ENCODE data around the gene FBXO38.
A peak's percentile ranks its signal among the peaks of the same experiment; 100 is the strongest.
"Not testable (repeated sequence)": the region's sequence is repeated elsewhere in the genome, so short reads cannot be mapped to it uniquely, and the experiment has no call there.

FBXO38 gene

DNA sequence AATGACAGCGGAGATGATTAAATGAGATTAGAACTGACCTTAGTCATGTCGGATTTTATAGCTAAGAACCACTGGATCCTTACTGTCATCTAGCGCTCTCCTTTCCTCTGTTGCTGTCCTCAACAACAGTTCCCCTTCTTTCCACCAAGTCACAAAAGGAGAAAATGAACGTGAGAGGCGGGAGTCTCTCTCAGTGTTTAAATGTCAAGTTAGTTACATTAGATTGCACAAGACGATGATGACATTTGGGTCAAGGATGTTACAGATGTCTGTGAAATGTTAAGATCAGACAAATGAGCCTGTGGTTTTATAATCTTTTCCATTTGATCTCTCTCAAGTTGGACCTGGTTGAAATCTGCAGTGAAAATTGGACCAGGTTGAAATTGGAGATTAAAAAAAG is 53.5 kb downstream of the FBXO38 start:
- DNase-seq = no peak

DNA sequence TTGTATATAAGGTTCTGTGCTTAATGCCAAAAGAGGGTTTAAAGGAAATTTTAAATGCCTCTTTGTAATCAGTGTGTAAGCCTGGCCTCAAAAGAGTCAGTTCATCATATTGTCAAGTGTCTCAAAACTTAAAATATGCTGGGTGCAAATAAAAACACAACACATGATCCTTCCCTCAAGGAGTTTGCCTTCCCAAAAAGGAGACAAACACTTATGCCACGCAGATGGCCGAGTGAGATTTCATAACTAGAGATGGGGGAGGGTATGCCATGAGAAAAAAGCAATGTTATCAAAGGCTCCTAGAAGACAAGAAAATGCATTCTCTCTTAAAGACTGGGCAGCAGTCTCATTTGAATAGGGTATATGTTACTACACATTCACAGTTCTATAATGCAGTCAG is 55.2 kb downstream of the FBXO38 start:
- no peak for DNase-seq

DNA sequence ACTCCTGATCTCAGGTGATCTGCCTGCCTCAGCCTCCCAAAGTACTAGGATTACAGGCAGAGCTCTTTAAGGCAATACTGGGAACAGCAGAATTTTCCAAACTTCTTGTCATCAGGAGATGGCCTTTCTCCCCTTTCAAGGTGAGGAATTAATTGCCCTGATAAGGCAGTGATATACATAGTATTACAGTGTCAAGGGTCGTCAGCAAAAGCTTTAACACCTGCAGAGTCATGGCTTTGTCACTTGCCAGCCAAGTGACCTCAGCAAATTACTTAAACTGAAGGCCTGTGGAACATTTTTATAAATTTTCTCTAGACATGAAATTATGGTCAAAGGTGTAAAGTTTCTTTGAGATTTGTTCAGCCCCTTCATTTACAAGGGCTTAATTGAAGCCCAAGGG is 59.5 kb downstream of the FBXO38 start:
- DNase-seq = no peak

DNA sequence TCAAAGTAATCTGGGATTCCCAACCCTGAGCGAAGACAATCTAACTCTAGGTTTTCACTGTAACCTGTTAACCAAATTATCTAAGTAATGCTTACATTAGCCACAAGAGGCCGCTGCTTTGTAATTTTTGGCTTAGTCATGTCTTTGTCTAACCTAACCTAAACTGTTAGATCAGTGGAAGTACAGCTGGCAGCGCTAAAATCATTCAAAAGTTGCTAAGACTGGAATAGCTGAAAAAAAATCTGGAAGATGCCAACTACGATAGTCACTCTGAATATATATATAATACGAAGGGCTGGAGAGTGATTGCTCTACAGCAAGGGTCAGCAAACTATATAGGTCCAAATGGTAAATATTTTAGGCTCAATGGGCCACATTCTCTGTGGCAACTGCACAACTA is 60.2 kb downstream of the FBXO38 start:
- peak; percentile 65 for DNase-seq

DNA sequence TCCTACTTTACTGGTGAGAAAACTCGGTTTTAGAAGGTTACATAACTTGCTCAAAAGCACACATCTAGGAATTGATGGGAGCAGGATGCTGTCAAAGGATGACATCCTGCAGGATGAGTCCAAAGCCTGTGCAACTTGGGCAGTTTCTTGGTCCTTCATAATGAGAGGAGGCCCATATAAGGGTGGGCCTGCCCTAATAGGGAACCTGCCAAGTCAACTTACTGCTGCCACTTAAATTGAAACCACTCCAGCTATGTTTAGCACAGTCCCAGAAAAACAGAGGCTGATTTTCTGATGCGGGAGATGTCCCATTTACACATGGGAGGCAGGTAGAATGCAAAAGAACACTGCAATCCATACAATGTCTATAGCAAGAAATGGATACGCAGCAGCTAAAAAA is 61.8 kb downstream of the FBXO38 start:
- DNase-seq = no peak

DNA sequence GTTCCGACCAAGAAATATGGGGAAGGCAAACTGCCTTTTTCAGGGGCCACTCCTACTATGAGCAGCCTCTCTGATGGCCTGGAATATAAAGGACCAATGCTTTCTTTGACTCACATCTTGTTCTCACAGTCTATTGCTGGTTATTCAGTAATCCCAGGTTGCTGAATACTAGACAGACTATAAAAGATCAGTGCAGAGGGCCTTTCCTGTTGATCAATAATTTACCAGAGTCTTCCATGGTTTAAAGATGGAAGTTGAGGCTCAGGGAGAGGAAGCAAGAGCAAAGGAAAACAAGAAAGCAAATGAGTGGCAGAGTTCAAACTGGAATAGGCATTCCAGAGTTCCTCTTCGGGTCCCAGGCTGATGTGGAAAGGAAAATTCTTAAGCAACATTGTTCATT is 62.9 kb downstream of the FBXO38 start:
- DNase-seq = no peak

DNA sequence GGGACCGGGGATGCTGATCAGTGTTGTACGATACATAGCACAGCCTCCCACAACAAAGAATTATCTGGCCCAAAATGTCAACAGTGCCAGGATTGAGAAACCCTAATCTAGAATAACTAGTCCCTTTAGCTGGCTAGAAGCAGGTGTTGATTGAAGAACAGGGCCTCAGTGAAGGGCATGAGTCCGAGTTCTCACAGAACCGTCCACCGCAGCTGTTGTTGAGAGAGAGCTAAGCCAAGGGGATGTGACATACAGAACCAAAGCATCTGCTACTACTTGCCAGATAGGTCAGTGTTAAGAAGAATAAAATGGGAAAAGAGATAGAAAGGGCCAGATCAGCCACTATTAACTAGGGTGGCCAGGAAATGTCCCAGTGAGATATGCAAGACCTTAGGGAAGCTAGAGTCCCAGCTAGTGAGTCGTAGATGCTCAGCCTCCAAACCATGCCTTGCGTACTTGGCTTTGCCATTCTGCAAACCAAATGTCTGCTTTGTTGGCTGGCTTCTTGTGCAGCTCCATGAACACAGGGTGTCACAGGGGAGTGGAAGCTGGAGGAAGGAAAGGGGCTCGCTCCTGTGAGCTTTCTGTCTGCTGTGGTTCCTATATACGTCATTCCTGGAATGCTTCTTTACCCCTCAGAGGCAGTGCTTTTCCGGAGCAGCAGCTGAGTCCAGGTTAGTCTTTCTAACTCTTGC is 68.9 kb downstream of the FBXO38 start:
- no peak for DNase-seq

DNA sequence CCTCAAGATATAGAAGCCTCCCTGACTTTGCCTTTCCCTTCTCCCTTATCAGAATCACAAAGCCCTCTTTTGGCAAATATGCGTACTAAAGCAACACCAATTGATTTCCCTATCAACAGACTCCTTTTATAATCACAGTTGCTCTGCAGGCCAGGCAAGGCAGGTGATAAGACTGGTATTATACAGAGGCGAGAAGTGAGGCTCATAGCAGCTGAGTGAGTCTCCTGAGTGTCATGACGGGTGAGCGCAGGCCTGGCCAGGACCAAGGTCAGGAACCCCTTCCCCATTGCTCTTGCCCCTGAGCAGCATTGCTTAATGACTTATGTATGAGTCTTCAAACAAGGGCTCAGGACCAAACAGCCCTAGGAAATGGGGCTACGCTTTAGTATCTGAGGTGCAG is 70.8 kb downstream of the FBXO38 start:
- no peak for DNase-seq

DNA sequence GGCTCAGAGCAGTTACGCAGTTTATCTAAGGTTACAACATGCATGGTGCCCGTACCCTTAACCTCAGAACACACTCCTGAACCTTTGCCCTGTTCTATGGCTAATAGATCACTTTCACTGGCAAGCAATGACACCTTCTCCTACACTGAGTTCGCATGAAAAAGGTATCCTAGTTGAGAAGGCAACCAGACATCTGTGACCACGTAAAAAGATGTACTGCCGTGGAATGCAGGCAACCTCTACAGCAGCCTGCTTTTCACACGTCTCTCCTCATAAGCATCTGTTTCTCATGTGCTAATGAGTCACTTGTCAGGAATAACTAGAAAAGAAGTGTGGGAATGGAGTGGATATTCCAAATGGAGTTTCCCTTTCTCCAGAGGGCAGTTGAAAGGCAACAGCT is 71.4 kb downstream of the FBXO38 start:
- no peak for DNase-seq

DNA sequence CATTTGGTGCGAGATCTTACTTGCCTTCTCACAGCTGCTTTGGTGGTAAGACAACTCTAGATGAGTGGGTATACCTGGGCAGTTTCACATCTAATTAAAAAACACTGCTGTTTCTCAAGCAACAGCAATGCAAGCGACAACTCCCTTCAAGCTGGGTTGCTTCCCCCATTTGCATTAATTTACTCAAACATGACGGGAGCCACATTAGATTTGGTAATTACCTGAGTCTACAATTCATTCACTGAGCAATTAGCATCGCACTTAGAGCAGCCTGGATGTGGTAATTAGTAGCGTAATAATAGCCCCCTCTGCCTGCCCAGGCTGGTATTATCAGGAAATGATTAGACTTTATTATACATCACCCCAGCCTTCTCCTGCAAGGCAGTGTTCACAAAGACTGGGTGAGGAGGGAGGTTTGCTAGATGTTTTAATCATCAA is 73.4 kb downstream of the FBXO38 start:
- DNase-seq = peak; percentile 39

DNA sequence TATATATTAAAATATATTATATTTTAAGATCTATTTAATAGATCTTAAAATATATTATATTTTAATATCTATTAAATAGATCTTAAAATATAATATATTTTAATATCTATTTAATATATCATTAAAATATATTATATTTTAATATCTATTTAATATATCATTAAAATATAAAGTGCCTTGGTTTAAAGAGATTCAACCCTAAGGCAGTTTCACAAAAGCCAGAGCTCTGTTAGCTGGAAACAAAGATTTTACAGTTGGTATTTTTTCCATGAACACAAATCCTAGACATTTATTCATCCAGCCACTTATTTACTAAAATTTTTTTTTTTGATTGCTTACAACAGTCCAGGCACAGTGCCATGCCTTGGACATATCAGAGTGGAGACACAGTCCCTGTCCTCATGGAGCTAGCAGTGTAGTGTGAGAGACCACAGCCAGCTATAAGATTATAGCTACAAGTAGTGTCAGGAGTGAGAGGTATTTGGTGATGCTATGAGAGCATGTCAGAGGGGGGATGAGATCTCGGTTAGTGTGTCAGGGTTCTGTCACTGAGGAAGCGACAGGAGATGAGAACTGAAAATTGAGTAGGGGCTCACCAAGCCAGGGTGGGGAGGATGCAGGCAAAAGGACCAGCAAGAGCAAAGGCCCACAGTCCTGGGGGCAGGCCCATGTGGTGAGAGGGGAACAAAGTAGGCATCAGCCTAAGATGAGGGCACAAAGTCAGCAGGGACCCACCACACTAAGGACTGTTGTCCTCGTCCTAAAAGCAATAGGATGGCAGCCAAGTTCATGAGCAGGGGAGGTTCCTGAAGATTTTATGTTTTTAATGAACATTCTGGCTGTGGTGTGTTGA is 74.5 kb downstream of the FBXO38 start:
- DNase-seq = no peak

DNA sequence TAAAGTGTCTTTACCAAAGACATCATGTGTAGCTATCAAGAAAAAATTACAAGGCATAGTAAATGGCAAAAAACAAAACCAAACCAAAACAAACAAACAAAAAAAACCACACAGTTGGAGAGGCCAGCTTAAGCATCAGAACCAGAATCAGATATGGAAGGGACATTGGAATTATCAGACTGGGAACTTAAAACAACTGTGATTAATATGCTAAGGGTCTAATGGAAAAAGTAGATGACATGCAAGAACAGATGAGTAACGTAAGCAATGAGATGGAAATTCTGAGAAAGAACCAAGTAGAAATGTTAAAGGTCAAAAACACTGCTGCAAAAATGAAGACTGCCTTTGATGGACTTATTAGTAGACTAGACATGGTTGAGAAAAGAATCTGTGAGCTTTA is 75.9 kb downstream of the FBXO38 start:
- DNase-seq = no peak

DNA sequence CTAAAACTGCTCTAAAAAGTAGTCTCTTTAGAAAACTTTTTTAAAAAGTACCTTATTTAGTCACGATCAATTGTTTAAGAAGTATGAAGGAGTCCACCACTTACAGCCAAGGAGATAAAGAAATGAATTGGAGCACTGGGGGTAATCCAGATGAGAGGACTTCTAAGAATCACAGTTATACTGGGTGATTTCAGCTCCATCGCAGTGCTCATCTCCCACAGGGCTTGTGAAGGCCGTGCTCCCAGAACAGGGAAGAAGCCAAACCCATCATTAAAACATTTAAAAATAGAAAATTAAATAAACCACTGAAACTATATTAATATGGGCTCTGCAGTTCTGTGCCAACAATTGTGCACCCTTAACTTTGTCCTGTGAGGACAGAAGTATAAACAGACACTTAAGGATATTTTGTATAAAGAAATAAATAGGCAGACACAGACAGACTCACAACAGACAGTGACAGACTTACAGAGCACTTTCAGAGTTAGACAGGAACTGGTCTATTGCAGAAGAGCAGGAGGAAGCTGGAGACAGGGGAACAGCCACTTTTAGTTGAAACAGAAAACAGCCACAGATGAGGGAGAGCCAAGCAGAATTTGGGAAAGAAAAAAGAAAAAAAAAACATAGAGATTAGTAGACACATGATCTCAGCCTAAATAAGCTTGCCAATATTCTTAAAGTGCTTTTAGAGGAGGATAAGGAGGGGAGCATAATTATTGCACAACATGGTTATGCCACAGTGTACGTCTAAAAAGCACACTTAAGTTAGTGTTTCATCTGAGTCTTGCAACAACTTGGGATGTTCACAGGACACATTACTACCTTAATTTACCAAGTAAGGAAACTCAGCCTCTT is 81.8 kb downstream of the FBXO38 start:
- DNase-seq = no peak

DNA sequence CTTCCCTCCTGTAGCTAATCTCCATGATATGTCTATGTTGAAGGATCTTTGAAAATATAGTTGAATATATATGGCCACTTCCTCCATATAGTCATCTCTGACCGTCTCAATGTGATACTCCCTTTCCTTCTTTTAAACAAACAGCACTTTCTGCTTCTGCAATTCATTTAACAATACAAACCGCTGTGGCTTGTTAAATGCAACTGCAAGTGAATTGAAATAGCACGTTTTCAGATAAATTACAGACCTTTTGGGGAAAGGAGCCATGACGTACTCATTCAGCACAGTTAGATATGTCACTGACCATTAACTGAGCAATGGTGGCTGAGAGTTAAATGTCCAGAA is 82.5 kb downstream of the FBXO38 start:
- no peak for DNase-seq

DNA sequence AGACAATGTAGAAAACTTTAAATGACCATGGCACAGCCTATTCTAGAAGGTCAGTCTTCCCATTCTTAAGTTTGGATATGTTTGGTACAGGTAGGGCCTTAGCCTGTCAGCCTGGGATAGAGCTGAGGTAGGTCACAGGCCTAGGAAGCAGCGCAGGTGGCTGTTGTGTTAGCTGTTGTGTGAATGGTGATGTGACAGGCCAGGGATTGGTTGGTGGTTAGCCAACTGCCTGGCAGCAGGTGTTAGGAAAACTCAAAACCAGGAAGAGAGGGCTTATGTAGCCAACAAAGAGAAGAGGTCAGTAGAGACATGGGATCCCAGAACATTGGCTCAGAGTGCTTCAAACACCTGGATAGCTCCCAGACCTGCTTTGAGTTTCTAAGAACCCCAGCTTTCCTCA is 84.2 kb downstream of the FBXO38 start:
- DNase-seq = no peak

DNA sequence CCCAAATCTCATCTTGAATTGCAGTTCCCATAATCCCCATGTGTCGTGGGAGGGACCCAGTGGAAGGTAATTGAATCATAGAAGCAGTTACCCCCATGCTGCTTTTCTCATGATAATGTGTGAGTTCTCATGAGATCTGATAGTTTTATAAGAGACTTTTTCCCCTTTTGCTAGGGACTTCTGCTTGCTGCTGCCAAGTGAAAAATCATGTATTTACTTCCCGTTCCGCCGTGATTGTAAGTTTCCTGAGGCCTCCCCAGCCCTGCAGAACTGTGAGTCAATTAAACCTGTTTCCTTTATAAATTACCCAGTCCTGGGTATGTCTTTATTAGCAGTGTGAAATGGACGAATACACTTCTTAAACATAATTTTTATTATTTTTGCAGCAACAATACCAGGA is 85.0 kb downstream of the FBXO38 start:
- DNase-seq = not testable (repeated sequence)

DNA sequence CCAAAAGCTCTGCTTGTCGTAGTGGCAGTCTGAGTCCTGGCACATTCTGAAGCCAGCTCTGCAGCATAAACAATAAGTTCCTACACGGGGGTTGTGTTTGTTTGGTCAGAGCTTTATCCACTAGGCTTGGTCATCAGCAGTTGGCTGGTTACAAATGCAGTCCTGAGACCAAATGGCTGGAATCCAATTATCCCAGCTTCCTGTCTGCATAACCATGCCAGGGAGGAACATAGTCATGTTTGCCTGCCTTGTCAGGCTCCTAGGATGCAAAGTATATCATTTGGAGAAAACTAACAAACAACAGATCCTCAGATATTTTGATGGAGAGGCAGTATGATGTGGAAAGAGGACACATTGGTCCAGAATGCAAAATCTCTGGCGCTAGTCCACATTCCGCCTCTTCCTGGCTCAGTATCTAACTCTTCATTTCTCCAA is 85.8 kb downstream of the FBXO38 start:
- DNase-seq = no peak

DNA sequence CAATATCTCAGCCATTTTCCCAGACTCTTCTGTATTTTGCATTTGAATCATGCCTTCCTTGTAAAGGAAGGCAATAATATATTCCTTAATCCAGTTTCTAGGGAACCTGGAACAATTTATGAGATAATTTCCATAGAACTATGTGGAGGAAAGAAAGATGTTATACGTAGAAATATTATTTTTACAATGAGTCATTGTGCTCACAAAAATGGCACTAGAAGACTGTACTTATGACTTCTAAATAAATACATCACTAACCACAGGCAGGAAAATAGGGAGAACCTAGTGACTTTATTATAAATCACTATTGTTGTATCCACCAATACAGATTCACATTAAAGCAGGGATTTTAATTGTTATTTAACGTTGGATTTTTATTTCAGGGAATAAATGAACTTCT is 87.6 kb downstream of the FBXO38 start:
- no peak for DNase-seq

DNA sequence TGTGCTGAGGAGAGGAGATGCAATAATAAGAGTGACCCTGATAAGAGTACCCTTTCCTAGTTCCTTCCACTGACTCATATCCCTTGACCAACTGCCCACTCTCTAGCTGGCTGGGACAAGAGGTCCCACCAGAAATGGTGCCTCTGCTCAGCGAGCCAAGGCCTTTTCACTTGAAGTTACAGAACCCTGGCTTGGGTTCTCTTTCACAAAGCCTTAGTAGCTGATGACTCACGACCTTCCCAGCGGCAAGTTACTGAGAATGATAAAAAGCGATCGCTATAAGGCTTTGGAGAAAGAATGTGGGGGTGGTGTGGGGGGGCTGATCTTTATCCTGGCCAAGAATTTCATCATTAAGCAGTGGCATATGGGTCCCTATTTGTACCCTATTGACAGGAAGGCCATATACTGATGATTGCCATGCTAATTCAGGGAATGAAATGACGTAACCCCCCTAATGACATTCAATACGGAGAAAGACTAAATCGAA is 90.3 kb downstream of the FBXO38 start:
- no peak for DNase-seq

DNA sequence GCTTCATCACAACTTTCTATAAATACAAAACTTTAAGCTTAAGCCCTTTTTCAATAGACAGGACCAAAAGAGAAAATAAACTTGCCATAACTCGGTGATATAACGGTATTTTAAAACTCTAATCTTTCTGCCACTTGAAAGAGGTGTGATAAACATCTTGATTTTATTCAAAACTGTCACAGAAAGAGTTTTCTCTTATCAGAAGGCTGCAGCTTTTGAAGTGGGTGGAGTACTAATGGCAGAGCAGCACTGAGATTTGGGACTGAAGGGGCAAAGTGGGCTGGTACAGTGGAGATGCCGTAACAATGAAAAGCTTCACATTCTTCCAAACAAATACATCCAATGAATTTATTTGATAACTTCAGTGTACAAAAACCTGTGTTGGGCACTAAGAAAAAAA is 92.5 kb downstream of the FBXO38 start:
- DNase-seq = no peak

DNA sequence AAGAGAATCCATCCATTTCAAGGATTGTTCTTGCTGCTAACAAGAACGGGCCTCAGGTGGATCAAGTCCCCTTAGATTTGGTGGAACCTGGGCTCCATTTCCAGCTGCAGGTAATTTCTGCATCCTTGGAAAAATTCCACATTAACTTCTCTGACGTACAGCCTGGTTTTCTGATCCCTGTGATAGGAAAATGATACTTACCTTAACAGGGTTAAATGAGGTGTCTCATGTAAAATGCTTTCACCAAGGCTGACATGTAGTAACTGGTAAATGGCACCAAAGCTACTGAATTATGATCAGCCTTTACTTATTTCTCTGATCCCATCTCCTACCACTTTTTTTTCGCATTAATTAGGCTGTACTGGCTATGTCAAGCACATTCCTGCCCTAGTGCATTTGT is 93.7 kb downstream of the FBXO38 start:
- no peak for DNase-seq

DNA sequence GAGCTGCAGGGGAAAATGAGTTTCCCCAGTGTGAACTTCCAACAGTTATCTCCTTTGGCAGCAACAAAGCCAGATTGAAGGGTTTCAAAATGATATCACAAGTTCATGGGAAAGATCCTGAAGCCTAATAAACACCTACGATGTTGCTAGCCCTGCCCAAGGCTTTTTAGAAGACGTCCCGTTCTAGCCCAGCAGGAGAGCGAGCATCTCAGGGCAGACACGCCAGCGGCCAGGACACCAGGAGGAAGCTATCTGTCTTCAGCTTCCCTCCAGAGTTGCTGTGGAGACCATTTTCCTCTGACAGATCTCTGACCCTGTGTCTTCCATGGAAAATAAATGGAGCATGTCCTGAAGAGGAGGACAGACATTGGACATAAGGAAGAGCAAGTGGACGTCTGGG is 98.4 kb downstream of the FBXO38 start:
- DNase-seq = no peak

DNA sequence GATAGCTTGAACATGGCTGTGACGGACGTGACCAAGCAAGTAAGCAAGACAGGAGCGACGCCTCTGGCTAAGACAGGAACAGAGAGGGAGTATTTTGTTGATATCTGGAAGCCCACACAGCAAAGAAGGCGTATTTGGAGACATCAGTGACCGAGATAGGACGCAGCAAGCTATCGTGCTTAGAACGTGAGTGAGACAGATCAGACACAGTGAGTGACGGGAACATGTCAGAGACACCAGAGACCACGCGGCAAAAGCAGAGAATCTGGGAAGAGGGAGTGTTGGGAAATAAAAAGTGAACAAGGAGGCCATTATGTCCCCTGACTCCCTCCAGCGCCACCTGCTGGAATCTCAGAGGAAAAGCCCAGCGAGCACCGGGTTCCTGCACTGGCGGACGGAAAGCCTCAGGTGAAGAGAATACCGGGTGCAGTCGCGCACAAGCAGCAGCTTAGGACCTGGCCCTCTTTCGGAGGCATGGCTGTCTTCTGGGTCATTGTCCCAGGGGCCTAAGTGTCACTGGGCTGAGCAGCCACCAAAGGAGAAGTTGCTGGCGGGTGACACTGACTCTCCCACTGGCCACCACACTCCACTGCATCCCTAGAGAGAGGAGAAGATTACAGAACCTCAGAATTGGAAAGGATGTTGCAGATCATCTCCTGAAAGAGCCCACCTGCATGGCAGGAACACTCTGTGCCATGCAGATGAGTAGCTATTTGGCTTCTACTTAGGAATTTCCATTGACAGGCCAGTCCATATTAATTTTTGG is 99.1 kb downstream of the FBXO38 start:
- DNase-seq = peak; percentile 44
